NCI-H2107 (cell line): ENCODE results near the gene CHST5.
"Not testable (repeated sequence)": the region's sequence is repeated elsewhere in the genome, so short reads cannot be mapped to it uniquely, and the experiment has no call there.

Experiments used
- DNase-seq: peaks from one replicate; lab custom pipeline; 2025; lab: John Stamatoyannopoulos, UW

CHST5 gene

GRCh38 chr16:75506107-75506506, 29.8 kb downstream of the CHST5 start:
- no peak for DNase-seq

- no peak for DNase-seq
These were observed 32.1 kb downstream of the CHST5 start for GRCh38 chr16:75503801-75504200.

- no peak for DNase-seq
These were observed 32.8 kb downstream of the CHST5 start for GRCh38 chr16:75502916-75503605.

- not testable (repeated sequence) for DNase-seq
These were observed 34.1 kb downstream of the CHST5 start for GRCh38 chr16:75501820-75502219.

- no peak for DNase-seq
These were observed 34.5 kb downstream of the CHST5 start for GRCh38 chr16:75501359-75501758.

GRCh38 chr16:75498605-75499322, 37.1 kb downstream of the CHST5 start:
- DNase-seq, result not testable (repeated sequence)

- no peak for DNase-seq
These were observed 38.4 kb downstream of the CHST5 start for GRCh38 chr16:75497558-75497957.

GRCh38 chr16:75495076-75495674, 40.7 kb downstream of the CHST5 start, which contains the start of gene CHST6:
Gene CHST6 (minus strand): TSS chr16:75495441. CDS start chr16:75479828, 15,613 bp downstream.
- DNase-seq, result no peak

- no peak for DNase-seq
These were observed 41.2 kb downstream of the CHST5 start for GRCh38 chr16:75494661-75495075.

GRCh38 chr16:75494184-75494583, 41.7 kb downstream of the CHST5 start:
- no peak for DNase-seq

- DNase-seq, result peak; percentile 79
These were observed 44.0 kb downstream of the CHST5 start for GRCh38 chr16:75491876-75492275.

- no peak for DNase-seq
These were observed 47.6 kb downstream of the CHST5 start for GRCh38 chr16:75488322-75488721.

- DNase-seq, result no peak
These were observed 49.1 kb downstream of the CHST5 start for GRCh38 chr16:75486676-75487313.

GRCh38 chr16:75486014-75486675, 49.8 kb downstream of the CHST5 start:
- peak; percentile 40 for DNase-seq

- no peak for DNase-seq
These were observed 50.5 kb downstream of the CHST5 start for GRCh38 chr16:75485230-75486013.

GRCh38 chr16:75483222-75483621, 52.7 kb downstream of the CHST5 start:
- DNase-seq, result no peak

GRCh38 chr16:75482434-75483205, 53.3 kb downstream of the CHST5 start:
- DNase-seq, result no peak

- DNase-seq, result no peak
These were observed 54.4 kb downstream of the CHST5 start for GRCh38 chr16:75481475-75481874.

GRCh38 chr16:75479421-75479990, 56.4 kb downstream of the CHST5 start:
- DNase-seq, result no peak
